ENCODE results near the gene ENTR1.

ENTR1 gene

DNA sequence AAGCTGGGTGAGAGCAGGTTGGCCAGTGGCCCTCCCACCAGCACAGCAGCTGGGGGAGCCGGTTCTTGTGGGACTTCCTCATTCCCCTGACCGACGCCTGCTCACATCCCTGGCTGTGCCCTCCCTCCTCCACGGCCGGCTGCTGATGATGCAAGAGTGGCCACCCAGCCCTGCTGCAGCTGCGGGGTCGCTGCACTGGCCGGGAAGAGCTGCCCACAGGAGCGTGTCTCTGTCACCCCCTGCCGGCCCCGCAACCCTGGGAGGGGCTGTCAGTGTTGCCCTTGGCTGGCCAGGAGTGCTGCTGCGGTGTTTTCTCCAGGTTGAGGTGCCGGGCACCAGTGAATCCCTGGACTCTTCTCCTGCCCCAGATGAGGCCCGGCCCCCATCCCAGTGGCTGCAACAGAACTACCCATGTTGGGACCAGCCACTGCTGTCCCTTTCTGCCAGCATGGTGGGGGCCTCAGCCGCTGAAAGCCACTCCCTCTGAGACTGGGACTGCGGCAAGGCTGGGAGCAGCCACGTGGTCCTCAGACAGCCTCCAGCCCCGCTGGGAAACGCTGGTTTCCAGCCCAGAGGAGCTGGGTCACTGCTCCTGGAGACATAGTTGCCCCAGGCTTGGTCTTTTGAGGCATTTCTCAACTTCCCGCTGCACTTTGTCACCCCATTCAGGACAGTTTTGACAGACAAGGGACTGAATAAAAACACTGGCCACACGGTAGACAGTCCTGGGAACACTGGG lies 37.7 kb downstream of the ENTR1 start:
- DNase-seq (ENCODE audit: extremely low spot score), result no peak
- ChIA-PET CTCF (interaction anchor here (0.6 to 1.6 kb wide), 2 partner anchors 10 to 887 kb away, joined by 3 to 4 read pairs; partner anchors contain the start of gene DNLZ), POLR2A (interaction anchor here (3.1 kb wide), 1 partner anchor 10 kb away, joined by 10 read pairs; the partner anchor contains the start of gene DNLZ)
- TF ChIP-seq ELF4 (IDR thresholded peaks at IDR 0.05), result no peak
- TF ChIP-seq PKNOX1 (IDR thresholded peaks at IDR 0.05), result no peak
- no peak for TF ChIP-seq LEF1 (IDR thresholded peaks at IDR 0.05; ENCODE audit: borderline replicate concordance)
- no peak for TF ChIP-seq FOXM1 (IDR thresholded peaks at IDR 0.05; ENCODE audit: borderline replicate concordance)
- no peak for TF ChIP-seq FOXK2 (IDR thresholded peaks at IDR 0.05)
- TF ChIP-seq CTBP1 (IDR thresholded peaks at IDR 0.05; ENCODE audit: borderline replicate concordance), result no peak
- no peak for TF ChIP-seq TARDBP (IDR thresholded peaks at IDR 0.05)
- TF ChIP-seq BHLHE40 (IDR thresholded peaks at IDR 0.05; ENCODE audit: borderline replicate concordance), result no peak
- TF ChIP-seq ARNT (IDR thresholded peaks at IDR 0.05), result no peak
- TF ChIP-seq SP1 (IDR thresholded peaks at IDR 0.05), result no peak
- no peak for TF ChIP-seq NFRKB (IDR thresholded peaks at IDR 0.05)

GRCh38 chr9:136372006-136372405 lies 38.4 kb downstream of the ENTR1 start:
- CTCF ChIA-PET, result interaction anchor here (1.6 kb wide), 1 partner anchor 9 kb away, joined by 4 read pairs; the partner anchor contains the start of gene DNLZ
- TF ChIP-seq FOXM1 (IDR thresholded peaks at IDR 0.05; ENCODE audit: borderline replicate concordance) (no peak), BHLHE40 (IDR thresholded peaks at IDR 0.05; ENCODE audit: borderline replicate concordance) (no peak), FOXA1 (IDR thresholded peaks at IDR 0.05) (no peak), ELF4 (IDR thresholded peaks at IDR 0.05) (no peak), L3MBTL2 (conservative IDR thresholded peaks at IDR 0.05) (no peak), ZNF384 (IDR thresholded peaks at IDR 0.05) (no peak), TARDBP (IDR thresholded peaks at IDR 0.05) (no peak), SP1 (IDR thresholded peaks at IDR 0.05) (no peak)
- no peak for DNase-seq (ENCODE audit: extremely low spot score)
- POLR2A ChIA-PET, result interaction anchor here (3.1 kb wide), 1 partner anchor 9 kb away, joined by 10 read pairs; the partner anchor contains the start of gene DNLZ

- ChIA-PET CTCF (interaction anchor here (1.6 kb wide), 1 partner anchor 8 kb away, joined by 4 read pairs; the partner anchor contains the start of gene DNLZ), POLR2A (interaction anchor here (3.1 kb wide), 1 partner anchor 8 kb away, joined by 10 read pairs; the partner anchor contains the start of gene DNLZ)
- no peak for DNase-seq (ENCODE audit: extremely low spot score)
- TF ChIP-seq FOXA1 (IDR thresholded peaks at IDR 0.05) (no peak), L3MBTL2 (conservative IDR thresholded peaks at IDR 0.05) (no peak), SUZ12 (IDR thresholded peaks at IDR 0.05) (no peak), PKNOX1 (IDR thresholded peaks at IDR 0.05) (no peak), LEF1 (IDR thresholded peaks at IDR 0.05; ENCODE audit: borderline replicate concordance) (no peak), ELF4 (IDR thresholded peaks at IDR 0.05) (no peak), TARDBP (IDR thresholded peaks at IDR 0.05) (no peak), BHLHE40 (IDR thresholded peaks at IDR 0.05; ENCODE audit: borderline replicate concordance) (no peak), SP1 (IDR thresholded peaks at IDR 0.05) (no peak), FOXK2 (IDR thresholded peaks at IDR 0.05) (no peak), NFRKB (IDR thresholded peaks at IDR 0.05) (no peak)
Measured at GRCh38 chr9:136371533-136371880, 38.9 kb downstream of the ENTR1 start.

DNA sequence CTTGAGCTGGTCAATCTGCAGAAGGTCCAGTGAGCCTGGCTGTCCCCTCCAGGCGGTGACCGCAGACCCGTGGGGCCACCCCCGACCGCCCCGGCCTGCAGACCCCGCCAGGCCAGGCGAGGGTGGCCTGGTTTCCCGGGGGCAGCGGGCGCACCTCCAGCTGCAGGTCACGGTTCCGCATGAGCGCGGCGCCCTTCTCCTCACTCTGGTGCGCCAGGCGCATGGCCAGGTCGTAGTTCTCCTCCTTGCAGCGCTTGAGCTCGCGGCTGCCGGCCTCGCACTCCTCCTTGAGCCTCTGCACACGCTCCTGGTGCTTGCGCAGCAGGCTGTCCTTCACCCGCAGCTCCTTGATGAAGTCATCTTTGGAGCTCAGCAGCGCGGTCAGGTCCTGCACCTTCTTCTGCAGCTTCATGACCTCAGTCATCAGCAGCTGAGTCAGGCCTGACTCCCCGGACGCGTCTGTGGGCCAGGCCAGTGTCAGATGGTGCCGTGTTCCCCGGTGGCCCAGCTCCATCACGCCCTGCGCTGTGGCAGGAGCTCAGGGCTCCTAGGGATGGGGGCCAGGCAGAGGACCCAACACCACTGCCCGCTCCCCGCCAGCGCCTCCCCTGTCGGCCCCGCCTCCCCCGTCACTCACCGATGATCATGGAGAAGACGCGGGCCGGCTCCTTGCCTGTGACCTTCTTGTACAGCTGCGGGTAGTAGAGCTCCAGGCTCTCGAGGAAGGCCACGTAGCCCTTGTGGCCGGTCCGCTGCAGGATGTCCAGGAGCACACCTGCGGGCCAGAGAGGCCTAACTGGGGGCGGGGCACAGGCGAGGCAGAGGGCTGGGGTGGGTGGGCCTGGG lies 39.5 kb downstream of the ENTR1 start:
- no peak for DNase-seq (ENCODE audit: extremely low spot score)
- ChIA-PET POLR2A (no interaction called here), CTCF (no interaction called here)
- TF ChIP-seq NFRKB (IDR thresholded peaks at IDR 0.05), result no peak
- no peak for TF ChIP-seq FOXK2 (IDR thresholded peaks at IDR 0.05)
- no peak for TF ChIP-seq FOXA1 (IDR thresholded peaks at IDR 0.05)
- no peak for TF ChIP-seq L3MBTL2 (conservative IDR thresholded peaks at IDR 0.05)
- TF ChIP-seq TARDBP (IDR thresholded peaks at IDR 0.05), result no peak
- TF ChIP-seq PKNOX1 (IDR thresholded peaks at IDR 0.05), result no peak
- no peak for TF ChIP-seq FOXM1 (IDR thresholded peaks at IDR 0.05; ENCODE audit: borderline replicate concordance)
- TF ChIP-seq BHLHE40 (IDR thresholded peaks at IDR 0.05; ENCODE audit: borderline replicate concordance), result no peak

DNA sequence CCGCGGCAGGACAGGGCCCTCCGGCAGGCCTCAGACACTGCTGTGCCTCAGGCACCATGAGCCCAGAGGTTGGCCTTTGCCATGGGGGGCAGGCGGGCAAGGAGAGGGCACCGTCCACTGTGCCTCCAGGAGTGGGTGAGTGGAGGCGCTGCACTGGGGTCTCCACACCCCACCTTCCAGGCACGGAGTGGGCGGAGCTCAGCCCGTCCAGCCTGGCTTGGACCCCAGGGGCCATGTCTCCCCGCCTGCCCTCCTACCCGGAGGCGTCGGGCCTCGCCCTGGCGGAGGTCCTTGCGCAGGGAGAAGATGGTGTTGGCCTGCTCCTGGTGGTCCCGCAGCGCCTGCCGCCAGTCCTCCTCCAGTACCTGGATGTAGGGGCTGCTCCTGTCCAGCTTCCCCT lies 40.4 kb downstream of the ENTR1 start:
- ChIA-PET POLR2A (no interaction called here), CTCF (no interaction called here)
- no peak for DNase-seq (ENCODE audit: extremely low spot score)
- TF ChIP-seq L3MBTL2 (conservative IDR thresholded peaks at IDR 0.05), result no peak
- no peak for TF ChIP-seq SUZ12 (IDR thresholded peaks at IDR 0.05)
- no peak for TF ChIP-seq FOXK2 (IDR thresholded peaks at IDR 0.05)
- no peak for TF ChIP-seq BHLHE40 (IDR thresholded peaks at IDR 0.05; ENCODE audit: borderline replicate concordance)
- no peak for TF ChIP-seq SP1 (IDR thresholded peaks at IDR 0.05)
- no peak for TF ChIP-seq PKNOX1 (IDR thresholded peaks at IDR 0.05)
- TF ChIP-seq ZNF384 (IDR thresholded peaks at IDR 0.05), result no peak
- no peak for TF ChIP-seq HDGF (IDR thresholded peaks at IDR 0.05; ENCODE audit: borderline replicate concordance)
- no peak for TF ChIP-seq LEF1 (IDR thresholded peaks at IDR 0.05; ENCODE audit: borderline replicate concordance)
- TF ChIP-seq ELF4 (IDR thresholded peaks at IDR 0.05), result no peak
- no peak for TF ChIP-seq NFRKB (IDR thresholded peaks at IDR 0.05)
- TF ChIP-seq TARDBP (IDR thresholded peaks at IDR 0.05), result no peak
- no peak for TF ChIP-seq ARNT (IDR thresholded peaks at IDR 0.05)
- TF ChIP-seq FOXM1 (IDR thresholded peaks at IDR 0.05; ENCODE audit: borderline replicate concordance), result no peak

Data from HEK293T (cell line).